GM23248 (cell line): ENCODE measurements around the gene TMEM164. TPM values are rescaled to one million over a fixed set of nuclear protein-coding genes. Genes with fewer than 3 reads are reported as not detected.

Experiments
- DNase-seq: peaks from one replicate; pipeline ENCODE4 v3.0.0-alpha.2; 2015
- H2AFZ ChIP-seq: fragments of 200-600 bp; sonication (generic); 2 replicates; pipeline ENCODE4 v1.6.1; 2016; ENCODE audit warnings: antibody characterized with exemption
- H3F3A ChIP-seq: fragments of 200-600 bp; sonication (generic); 2 replicates; pipeline ENCODE4 v1.6.1; 2016; ENCODE audit warnings: mild to moderate bottlenecking, antibody characterized with exemption, mixed run types; ENCODE audit not compliant: insufficient read depth
- H3K27ac ChIP-seq: fragments of 200-600 bp; sonication (generic); 2 replicates; pipeline ENCODE4 v1.5.1; 2016; ENCODE audit warnings: mild to moderate bottlenecking
- H3K27me3 ChIP-seq: fragments of 200-600 bp; sonication (generic); replicated peaks from 2 replicates; pipeline ENCODE4 v1.6.1; 2016; ENCODE audit warnings: mild to moderate bottlenecking; ENCODE audit not compliant: insufficient read depth
- H3K36me3 ChIP-seq: fragments of 200-600 bp; sonication (generic); 2 replicates; pipeline ENCODE4 v1.6.1; 2016; ENCODE audit warnings: low read depth, mild to moderate bottlenecking
- H3K4me1 ChIP-seq: fragments of 200-600 bp; sonication (generic); 2 replicates; pipeline ENCODE4 v1.6.1; 2016; ENCODE audit warnings: mild to moderate bottlenecking; ENCODE audit not compliant: insufficient read depth
- H3K4me2 ChIP-seq: fragments of 200-600 bp; sonication (generic); one replicate; pipeline ENCODE4 v1.6.1; 2016; ENCODE audit warnings: mild to moderate bottlenecking; ENCODE audit not compliant: unreplicated experiment
- H3K4me3 ChIP-seq: fragments of 200-600 bp; sonication (generic); 2 replicates; pipeline ENCODE4 v1.5.1; 2016; ENCODE audit warnings: mild to moderate bottlenecking
- H3K79me2 ChIP-seq: fragments of 200-600 bp; sonication (generic); 2 replicates; pipeline ENCODE4 v1.6.1; 2016; ENCODE audit warnings: mild to moderate bottlenecking; ENCODE audit not compliant: insufficient read depth
- H3K9ac ChIP-seq: fragments of 200-600 bp; sonication (generic); 2 replicates; pipeline ENCODE4 v1.6.1; 2016; ENCODE audit warnings: mild to moderate bottlenecking
- H3K9me2 ChIP-seq: fragments of 200-600 bp; sonication (generic); 2 replicates; pipeline ENCODE4 v1.6.1; 2016; ENCODE audit warnings: mixed run types, mild to moderate bottlenecking, moderate library complexity; ENCODE audit not compliant: insufficient read depth
- H3K9me3 ChIP-seq: fragments of 200-600 bp; sonication (generic); one replicate; pipeline ENCODE4 v1.6.1; 2017; ENCODE audit warnings: low read depth
- H4K20me1 ChIP-seq: fragments of 200-600 bp; sonication (generic); 2 replicates; pipeline ENCODE4 v1.6.0; 2016; ENCODE audit not compliant: insufficient read depth
- EZH2 ChIP-seq: fragments of 200-600 bp; sonication (generic); IDR thresholded peaks from 2 replicates; pipeline ENCODE4 v1.6.1; 2018; ENCODE audit warnings: antibody characterized with exemption, mild to moderate bottlenecking; ENCODE audit not compliant: insufficient read depth, poor library complexity, severe bottlenecking
- EZH2phosphoT487 ChIP-seq: fragments of 200-600 bp; sonication (generic); IDR thresholded peaks from 2 replicates; pipeline ENCODE4 v1.6.1; 2018; ENCODE audit warnings: antibody characterized with exemption, moderate library complexity, mild to moderate bottlenecking, low read depth; ENCODE audit not compliant: insufficient read depth
- WGBS, 2 experiments: methylation state at CpG; one replicate each; pipeline ENCODE4 v1.1.6; 2015 to 2017; ENCODE audit warnings: low lambda C conversion rate in 2 of 2, low coverage in 1 of 2; ENCODE audit errors: missing lambda C conversion rate in 2 of 2; 5-methylcytosine and 5-hydroxymethylcytosine counted together
- in situ Hi-C: fragments of 300-500 bp; cut with MboI; formaldehyde crosslinking; loops from 2 replicates; pipeline ENCODE4 v1.15.0; 2020
- polyA plus RNA-seq: library from polyadenylated mRNA; unstranded; fragments of >200 nt; fragmentation: Nextera tagmentation; extraction: Ambion mirVana; gene quantifications from 2 replicates; pipeline ENCODE4 v1.2.1, GENCODE V29; 2016
- total RNA-seq: library from RNA; depleted of rRNA; stranded (reverse); fragments of >200 nt; shearing (Covaris generic); gene quantifications from 2 replicates; pipeline ENCODE4 v1.2.3, GENCODE V29; 2014

Gene TMEM164
- total and polyA plus RNA-seq, 2 experiments from 2014 or later = 1.4 to 9.1 TPM

GRCh38 chrX:110026099-110026844 lies 23.4 kb downstream of the TMEM164 start:
- peaks cover 13% of the 10 kb centered on the region for H3K4me1 ChIP-seq
- H3K9ac ChIP-seq = no peak overlapping the region
- no peaks in the 10 kb centered on the region for H4K20me1 ChIP-seq
- H3K9me3 ChIP-seq = no peaks in the 10 kb centered on the region
- WGBS, 2 experiments = 69 to 84% methylated on average over 6 to 9 of the region's 9 CpGs
- H3K79me2 ChIP-seq = no peaks in the 10 kb centered on the region
- H3K4me3 ChIP-seq = no peak overlapping the region
- no peak overlapping the region for H3K27ac ChIP-seq
- no peaks in the 10 kb centered on the region for H3K9me2 ChIP-seq
- in situ Hi-C loops = no loop called here
- H3F3A ChIP-seq = peaks cover 11% of the 10 kb centered on the region
- no peak overlapping the region for H3K4me2 ChIP-seq
- H3K36me3 ChIP-seq = no peaks in the 10 kb centered on the region
- no peak overlapping the region for H2AFZ ChIP-seq
- peak; percentile 18 for DNase-seq
- H3K27me3 ChIP-seq = no peaks in the 10 kb centered on the region
- TF ChIP-seq EZH2phosphoT487 (no peak), EZH2 (no peak)

GRCh38 chrX:110032534-110033147 lies 29.7 kb downstream of the TMEM164 start:
- in situ Hi-C loops = no loop called here
- no peak for TF ChIP-seq EZH2phosphoT487
- TF ChIP-seq EZH2 = no peak
- no peaks in the 10 kb centered on the region for H3F3A ChIP-seq
- no peak overlapping the region for H3K9ac ChIP-seq
- WGBS, 2 experiments = 17 to 24% methylated on average over 3 of the region's 3 CpGs
- H3K79me2 ChIP-seq = no peaks in the 10 kb centered on the region
- peak; percentile 36 for DNase-seq
- H3K27ac ChIP-seq = no peak overlapping the region
- no peak overlapping the region for H3K4me3 ChIP-seq
- no peaks in the 10 kb centered on the region for H3K27me3 ChIP-seq
- H3K4me1 ChIP-seq = no peaks in the 10 kb centered on the region
- H3K9me3 ChIP-seq = no peaks in the 10 kb centered on the region
- H3K9me2 ChIP-seq = no peaks in the 10 kb centered on the region
- no peaks in the 10 kb centered on the region for H4K20me1 ChIP-seq
- no peak overlapping the region for H3K4me2 ChIP-seq
- no peaks in the 10 kb centered on the region for H3K36me3 ChIP-seq
- H2AFZ ChIP-seq = no peak overlapping the region

GRCh38 chrX:110034036-110034435 lies 31.1 kb downstream of the TMEM164 start:
- no peak overlapping the region for H3K4me3 ChIP-seq
- H3K9ac ChIP-seq = no peak overlapping the region
- H3K9me2 ChIP-seq = no peaks in the 10 kb centered on the region
- in situ Hi-C loops = no loop called here
- peak; percentile 4 for DNase-seq
- H3K79me2 ChIP-seq = no peaks in the 10 kb centered on the region
- H3F3A ChIP-seq = no peaks in the 10 kb centered on the region
- H3K9me3 ChIP-seq = no peaks in the 10 kb centered on the region
- H3K36me3 ChIP-seq = no peaks in the 10 kb centered on the region
- H3K27me3 ChIP-seq = no peaks in the 10 kb centered on the region
- H3K4me2 ChIP-seq = no peak overlapping the region
- TF ChIP-seq EZH2 (no peak), EZH2phosphoT487 (no peak)
- no peak overlapping the region for H3K27ac ChIP-seq
- no peak overlapping the region for H2AFZ ChIP-seq
- 51 to 52% methylated on average over 2 of the region's 2 CpGs for WGBS, 2 experiments
- no peaks in the 10 kb centered on the region for H3K4me1 ChIP-seq
- H4K20me1 ChIP-seq = no peaks in the 10 kb centered on the region

- Histone ChIP-seq H3F3A (no peaks in the 10 kb centered on the region), H3K79me2 (no peaks in the 10 kb centered on the region), H3K9me2 (no peaks in the 10 kb centered on the region), H3K27me3 (no peaks in the 10 kb centered on the region), H2AFZ (no peak overlapping the region), H4K20me1 (no peaks in the 10 kb centered on the region), H3K9ac (no peak overlapping the region), H3K4me2 (no peak overlapping the region), H3K4me3 (no peak overlapping the region), H3K4me1 (no peaks in the 10 kb centered on the region), H3K36me3 (no peaks in the 10 kb centered on the region), H3K27ac (no peak overlapping the region), H3K9me3 (no peaks in the 10 kb centered on the region)
- 96 to 100% methylated on average over 3 of the region's 3 CpGs for WGBS, 2 experiments
- in situ Hi-C loops = no loop called here
- no peak for DNase-seq
- TF ChIP-seq EZH2 = no peak
- TF ChIP-seq EZH2phosphoT487 = no peak
Observed at GRCh38 chrX:110036162-110037033, 33.5 kb downstream of the TMEM164 start.
